Adrenal gland (tissue), 12 donors: Measurements from ENCODE around the gene PCDH9. TPM values are rescaled to one million over a fixed set of nuclear protein-coding genes. Genes with fewer than 3 reads are reported as not detected.

Experiments
- DNase-seq, 7 donors: peaks; one replicate each; pipeline ENCODE4 v3.0.0-alpha.2; 2019 to 2020
- H3K27ac ChIP-seq, 5 donors: fragments of 200-600 bp; sonication (generic) in 4 of 5; 1 replicate in 3 of 5; 2 replicates in 2 of 5; pipeline versions ENCODE4 v1.5.1 to v1.8.0; 2016 to 2020; ENCODE audit warnings: mild to moderate bottlenecking in 1 of 5
- H3K27me3 ChIP-seq: fragments of 200-600 bp; 2 replicates; pipeline ENCODE4 v1.8.0; 2021
- H3K36me3 ChIP-seq, 2 donors: fragments of 200-600 bp; replicated peaks in 1 of 2; 1 replicate in 1 of 2; 2 replicates in 1 of 2; pipeline versions ENCODE4 v1.5.1 to v1.8.0; 2018 to 2022
- H3K4me1 ChIP-seq, 2 donors: fragments of 200-600 bp; replicated peaks in 1 of 2; 1 replicate in 1 of 2; 2 replicates in 1 of 2; pipeline versions ENCODE4 v1.5.1 to v1.8.0; 2018 to 2021
- H3K4me3 ChIP-seq, 4 donors: fragments of 200-600 bp; sonication (generic) in 3 of 4; one replicate each; pipeline ENCODE4 v1.5.1; 2016 to 2018
- H3K9me3 ChIP-seq, 3 donors: fragments of 200-600 bp; sonication (generic) in 1 of 3; replicated peaks in 1 of 3; 1 replicate in 2 of 3; 2 replicates in 1 of 3; pipeline versions ENCODE4 v1.5.1 to v1.8.0; 2016 to 2021
- POLR2A ChIP-seq, 2 donors: fragments of 450-650 bp; IDR thresholded peaks; one replicate each; pipeline ENCODE4 v1.6.1; 2017; ENCODE audit warnings: antibody characterized with exemption in 2 of 2, mild to moderate bottlenecking in 2 of 2, moderate library complexity in 1 of 2
- WGBS, 4 donors: extraction: QIAGEN DNeasy Blood & Tissue Kit in 2 of 4; methylation state at CpG; one replicate each; pipeline versions ENCODE4 v1.1.5 to v1.1.7; 2013 to 2017; 5-methylcytosine and 5-hydroxymethylcytosine counted together
- intact Hi-C, 2 donors: fragments of 100-400 bp; cut with DNase I; formaldehyde crosslinking; loops; one replicate each; pipeline versions ENCODE4 v1.14.1 to v1.15.0; 2022 to 2023
- polyA plus RNA-seq, 3 donors: library from polyadenylated mRNA; stranded (reverse); fragments of 200-250 nt in 2 of 3; fragments of 350-450 nt in 1 of 3; fragmentation: Illumina TruSeq in 1 of 3; extraction: RNeasy Lipid Tissue Mini Kit (QIAGEN cat#74804) in 1 of 3; gene quantifications; one replicate each; pipeline ENCODE4 v1.2.3, GENCODE V29; 2013 to 2014
- total RNA-seq, 9 donors: library from RNA; depleted of rRNA in 4 of 9; stranded (reverse); fragments of >200 nt in 4 of 9; fragments of 120-200 nt in 1 of 9; fragmentation: NEBNext Ultra II Directional in 1 of 9; extraction: Animal tissue kit (Norgen Biotek cat#: 25700) in 1 of 9; gene quantifications; one replicate each; pipeline versions ENCODE4 v1.1.0 to v1.2.4, GENCODE V29; 2013 to 2023
- TF ChIP-seq, protein P1 (sequence below), 6 experiments: fragments of 450-650 bp in 4 of 6; fragments of 200-600 bp in 2 of 6; sonication (generic) in 1 of 6; IDR thresholded peaks; 1 replicate in 5 of 6; 2 replicates in 1 of 6; pipeline versions ENCODE4 v1.5.1 to v1.8.0; 2016 to 2021; ENCODE audit warnings: antibody characterized with exemption in 6 of 6, mild to moderate bottlenecking in 2 of 6, moderate library complexity in 1 of 6
- donor health status: healthy with polysubstance abuse.
- donor health status: Bipolar disorder and iron deficiency.
- donor health status: DM: yes; HTN: yes; CAD: no.
- donor health status: DM: no; HTN: no; CAD: no.
- donor health status: DM: no; HTN: no; CAD: no.
- donor health status: DM: yes; HTN: yes; CAD: no.

Gene PCDH9
- total and polyA plus RNA-seq, 12 donors = 0.71 to 10.9 (median 3.6) TPM

DNA sequence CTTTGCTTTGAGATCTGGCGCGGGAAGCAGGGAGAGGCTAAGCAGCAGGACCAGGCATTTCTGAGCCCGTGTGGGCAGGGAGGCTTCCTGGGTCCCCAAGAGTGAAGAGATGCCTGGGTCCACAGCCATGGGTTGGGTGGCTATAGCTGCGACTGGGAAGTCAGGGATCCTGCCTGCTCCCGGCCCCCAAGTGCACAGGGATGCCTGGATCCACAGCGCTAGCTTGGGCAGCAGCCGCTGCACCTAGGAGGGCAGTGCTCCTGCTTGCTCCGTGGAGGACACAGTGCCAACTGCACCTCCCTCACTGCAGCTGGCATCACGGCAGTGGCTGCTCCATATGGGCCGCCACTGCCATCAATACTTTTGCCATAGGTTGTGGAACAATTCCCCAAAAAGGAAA, 384.7 kb downstream of the PCDH9 start:
- no peak for DNase-seq
- no peaks in the 10 kb centered on the region for H3K9me3 ChIP-seq
- H3K36me3 ChIP-seq = no peaks in the 10 kb centered on the region
- no peaks in the 10 kb centered on the region for H3K27me3 ChIP-seq
- TF ChIP-seq POLR2A (IDR thresholded peaks at IDR 0.05) = no peak
- TF ChIP-seq, protein P1, sequence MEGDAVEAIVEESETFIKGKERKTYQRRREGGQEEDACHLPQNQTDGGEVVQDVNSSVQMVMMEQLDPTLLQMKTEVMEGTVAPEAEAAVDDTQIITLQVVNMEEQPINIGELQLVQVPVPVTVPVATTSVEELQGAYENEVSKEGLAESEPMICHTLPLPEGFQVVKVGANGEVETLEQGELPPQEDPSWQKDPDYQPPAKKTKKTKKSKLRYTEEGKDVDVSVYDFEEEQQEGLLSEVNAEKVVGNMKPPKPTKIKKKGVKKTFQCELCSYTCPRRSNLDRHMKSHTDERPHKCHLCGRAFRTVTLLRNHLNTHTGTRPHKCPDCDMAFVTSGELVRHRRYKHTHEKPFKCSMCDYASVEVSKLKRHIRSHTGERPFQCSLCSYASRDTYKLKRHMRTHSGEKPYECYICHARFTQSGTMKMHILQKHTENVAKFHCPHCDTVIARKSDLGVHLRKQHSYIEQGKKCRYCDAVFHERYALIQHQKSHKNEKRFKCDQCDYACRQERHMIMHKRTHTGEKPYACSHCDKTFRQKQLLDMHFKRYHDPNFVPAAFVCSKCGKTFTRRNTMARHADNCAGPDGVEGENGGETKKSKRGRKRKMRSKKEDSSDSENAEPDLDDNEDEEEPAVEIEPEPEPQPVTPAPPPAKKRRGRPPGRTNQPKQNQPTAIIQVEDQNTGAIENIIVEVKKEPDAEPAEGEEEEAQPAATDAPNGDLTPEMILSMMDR (IDR thresholded peaks at IDR 0.05) = no peak
- no peaks in the 10 kb centered on the region for H3K4me1 ChIP-seq
- intact Hi-C loops = no loop called here
- H3K27ac ChIP-seq = no peak overlapping the region
- 79 to 91% (median 89%) methylated on average over 7 to 10 of the region's 10 CpGs for WGBS, 4 donors
- no peak overlapping the region for H3K4me3 ChIP-seq

DNA sequence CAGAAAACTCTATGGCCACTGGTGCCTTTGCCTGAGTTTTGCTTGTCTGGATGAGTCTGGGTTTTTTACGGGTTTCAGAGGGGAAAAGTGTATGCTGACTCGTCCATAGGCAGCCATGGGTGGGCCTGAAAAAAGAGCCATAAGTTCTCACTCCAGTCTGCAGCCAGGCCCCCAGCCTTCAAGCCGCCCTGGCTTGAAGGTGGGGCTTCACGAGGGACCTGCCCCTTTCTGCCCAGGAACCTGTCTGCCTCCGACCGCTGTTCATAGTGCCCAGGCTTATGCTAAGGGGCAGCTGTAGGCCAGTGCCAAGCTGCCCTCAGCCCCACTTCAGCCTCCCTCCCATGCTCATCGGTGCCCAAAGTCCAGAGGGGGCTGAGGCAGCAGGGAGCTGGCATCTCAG, 385.2 kb downstream of the PCDH9 start:
- DNase-seq = no peak
- H3K4me3 ChIP-seq = no peak overlapping the region
- H3K4me1 ChIP-seq = no peaks in the 10 kb centered on the region
- H3K9me3 ChIP-seq = no peaks in the 10 kb centered on the region
- no peaks in the 10 kb centered on the region for H3K36me3 ChIP-seq
- TF ChIP-seq, protein P1 (IDR thresholded peaks at IDR 0.05) = no peak
- TF ChIP-seq POLR2A (IDR thresholded peaks at IDR 0.05) = no peak
- 68 to 92% (median 82%) methylated on average over 4 to 7 of the region's 7 CpGs for WGBS, 4 donors
- no peaks in the 10 kb centered on the region for H3K27me3 ChIP-seq
- H3K27ac ChIP-seq = no peak overlapping the region
- intact Hi-C loops = no loop called here

DNA sequence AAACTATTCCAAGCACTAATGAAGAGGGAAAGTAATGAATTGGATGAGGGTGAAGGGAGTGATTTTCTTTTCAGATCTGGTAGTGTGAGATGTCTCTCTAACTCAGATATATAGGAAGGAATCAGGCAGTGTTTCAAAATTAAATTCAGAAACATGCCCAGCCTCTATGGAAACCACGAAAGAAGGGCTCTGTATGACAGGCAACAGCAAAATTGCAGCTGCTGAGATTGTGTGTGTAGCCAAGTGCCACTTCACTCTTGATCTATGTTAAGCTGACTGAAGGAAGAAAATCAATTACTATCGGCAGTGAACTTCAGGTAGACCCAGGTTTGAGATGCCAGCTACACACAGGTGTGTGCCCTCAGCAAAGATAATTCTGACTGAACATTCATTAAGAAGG, 387.4 kb downstream of the PCDH9 start:
- H3K27me3 ChIP-seq = no peaks in the 10 kb centered on the region
- no peaks in the 10 kb centered on the region for H3K4me1 ChIP-seq
- no peaks in the 10 kb centered on the region for H3K9me3 ChIP-seq
- TF ChIP-seq POLR2A (IDR thresholded peaks at IDR 0.05) = no peak
- TF ChIP-seq, protein P1 (IDR thresholded peaks at IDR 0.05) = no peak
- H3K4me3 ChIP-seq = no peak overlapping the region
- no peak overlapping the region for H3K27ac ChIP-seq
- no peak for DNase-seq
- intact Hi-C loops = no loop called here
- WGBS, 4 donors = 65 to 83% (median 75%) methylated on average over 2 of the region's 2 CpGs
- H3K36me3 ChIP-seq = no peaks in the 10 kb centered on the region

DNA sequence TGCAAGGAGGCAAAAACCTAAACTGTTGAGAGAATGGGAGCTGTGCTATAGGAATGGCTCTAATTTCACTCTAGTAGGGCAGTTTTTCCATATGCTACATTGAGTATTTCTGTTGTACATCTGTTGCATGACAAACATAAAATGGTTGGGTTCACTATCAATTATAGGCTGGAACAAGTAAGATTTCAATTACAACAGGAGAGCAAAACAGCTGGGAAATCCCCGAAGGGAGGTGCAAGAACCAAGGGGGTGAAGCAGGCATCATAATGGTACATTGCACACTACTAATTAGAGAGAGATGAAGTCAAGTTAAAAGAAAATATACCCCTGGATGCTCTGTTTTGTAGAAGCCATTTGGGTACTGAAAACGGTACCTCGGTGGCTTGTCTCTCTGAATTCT, 389.5 kb downstream of the PCDH9 start:
- H3K4me1 ChIP-seq = no peaks in the 10 kb centered on the region
- no peaks in the 10 kb centered on the region for H3K27me3 ChIP-seq
- H3K27ac ChIP-seq = no peak overlapping the region
- 83 to 91% (median 89%) methylated on average over 3 of the region's 3 CpGs for WGBS, 4 donors
- H3K36me3 ChIP-seq = no peaks in the 10 kb centered on the region
- H3K4me3 ChIP-seq = no peak overlapping the region
- no peaks in the 10 kb centered on the region for H3K9me3 ChIP-seq
- TF ChIP-seq, protein P1 (IDR thresholded peaks at IDR 0.05) = no peak
- TF ChIP-seq POLR2A (IDR thresholded peaks at IDR 0.05) = no peak
- intact Hi-C loops = no loop called here
- DNase-seq = no peak
